AG04449 (cell line): Measurements from ENCODE around the gene PRRX1.

Source experiments
- CTCF ChIA-PET: fragments of 350-600 bp; formaldehyde crosslinking; extraction: SDS; loops from one replicate; lab custom pipeline; 2021; ENCODE audit warnings: antibody characterized with exemption; lab: Yijun Ruan, JAX
- POLR2A ChIA-PET: fragments of 400-600, 350-600 bp; formaldehyde crosslinking; extraction: SDS; loops from one replicate; lab custom pipeline; 2020; ENCODE audit warnings: antibody characterized with exemption, inconsistent platforms; lab: Yijun Ruan, JAX
- DNase-seq: peaks from one replicate; pipeline ENCODE4 v3.0.0-alpha.2; 2010; ENCODE audit warnings: low read depth, low spot score
- H3K4me3 ChIP-seq: 2 replicates; pipeline ENCODE4 v1.5.1; 2011; ENCODE audit warnings: low read depth, mild to moderate bottlenecking, control low read depth, low read length
- CTCF ChIP-seq: IDR thresholded peaks from one replicate; pipeline ENCODE4 v1.5.1; 2011; ENCODE audit warnings: mild to moderate bottlenecking, moderate library complexity, low read length, control low read depth, inconsistent platforms; ENCODE audit not compliant: insufficient read depth; ENCODE audit errors: missing control alignments

Gene PRRX1

GRCh38 chr1:170776777-170777176 is 112.8 kb downstream of the PRRX1 start:
- ChIA-PET CTCF (interaction anchor here (0.6 to 1.3 kb wide), 3 partner anchors 9 to 12 kb away, joined by 3 to 7 read pairs (median 4); no protein-coding TSS in a partner anchor), POLR2A (no interaction called here)
- no peak for DNase-seq
- H3K4me3 ChIP-seq, result no peak overlapping the region
- TF ChIP-seq CTCF, result no peak
